GM18520 (cell line): Measurements from ENCODE around the gene DCHS1.

Experiments
- ATAC-seq: cut with Tn5 transposase; IDR thresholded peaks from one replicate; pipeline ENCODE4 v1.9.1; 2021; ENCODE audit not compliant: unreplicated experiment

Gene DCHS1

GRCh38 chr11:6674219-6674597 lies 18.6 kb upstream of the DCHS1 start:
- no peak for ATAC-seq

DNA sequence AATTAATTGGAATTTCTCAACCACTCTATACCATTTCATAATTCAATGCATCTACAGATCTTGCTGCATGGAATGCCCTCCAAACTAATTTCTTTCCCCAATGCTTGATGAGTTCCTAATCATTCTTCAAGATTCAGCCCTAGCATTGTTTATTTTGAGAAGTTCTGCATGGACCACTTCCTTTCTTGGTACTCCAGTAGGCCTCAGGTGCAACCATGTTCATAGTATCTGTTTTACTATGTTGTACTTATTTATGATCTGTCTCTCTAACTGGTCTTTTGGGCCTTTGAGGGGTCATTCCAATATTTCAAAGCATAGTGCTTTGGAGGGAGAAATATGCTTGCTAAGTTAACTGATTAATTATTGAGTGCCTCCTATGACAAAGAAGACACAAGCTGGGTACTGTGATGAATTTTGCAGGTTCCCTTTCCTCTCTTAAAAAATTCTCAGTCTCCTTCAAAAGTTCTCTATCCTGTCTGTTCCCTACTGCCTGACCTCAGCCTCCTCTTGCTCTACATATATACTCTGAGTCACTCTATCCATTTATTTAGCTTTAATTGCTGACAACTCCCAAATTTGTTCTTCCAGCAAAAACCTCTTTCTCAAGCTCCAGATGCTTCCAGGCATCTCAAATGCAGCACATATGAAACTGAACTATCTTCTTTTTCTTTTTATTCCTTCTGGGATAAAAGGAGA lies 18.1 kb upstream of the DCHS1 start:
- ATAC-seq, result no peak

GRCh38 chr11:6671991-6672390 lies 16.4 kb upstream of the DCHS1 start:
- no peak for ATAC-seq

GRCh38 chr11:6670202-6670830 lies 14.7 kb upstream of the DCHS1 start:
- ATAC-seq, result no peak

- peak; percentile 60 for ATAC-seq
These were observed 12.2 kb upstream of the DCHS1 start for GRCh38 chr11:6667733-6668374.

GRCh38 chr11:6666302-6667183 lies 10.9 kb upstream of the DCHS1 start:
- no peak for ATAC-seq

- no peak for ATAC-seq
These were observed 8.9 kb upstream of the DCHS1 start for GRCh38 chr11:6664551-6664950.

GRCh38 chr11:6663794-6664469 lies 8.3 kb upstream of the DCHS1 start:
- ATAC-seq, result no peak

DNA sequence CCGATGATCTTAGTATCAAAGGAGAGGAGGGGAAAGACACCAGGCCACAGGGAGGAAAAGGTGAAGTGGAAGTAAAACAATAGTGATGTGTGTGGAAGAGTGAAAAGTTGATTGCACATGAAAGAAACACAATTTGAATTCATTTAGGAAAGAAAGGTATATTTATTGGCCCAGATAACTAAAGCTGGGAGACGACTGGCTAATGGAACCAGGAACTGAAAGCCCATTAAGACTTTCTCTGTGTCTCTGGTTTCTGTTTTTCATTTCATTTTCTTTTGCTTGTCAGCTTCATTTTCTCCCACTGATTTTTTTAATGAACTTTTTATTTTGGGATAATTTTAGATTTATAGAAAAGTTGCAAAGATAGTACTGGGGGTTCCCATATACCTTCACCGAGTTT lies 5.1 kb upstream of the DCHS1 start:
- no peak for ATAC-seq

DNA sequence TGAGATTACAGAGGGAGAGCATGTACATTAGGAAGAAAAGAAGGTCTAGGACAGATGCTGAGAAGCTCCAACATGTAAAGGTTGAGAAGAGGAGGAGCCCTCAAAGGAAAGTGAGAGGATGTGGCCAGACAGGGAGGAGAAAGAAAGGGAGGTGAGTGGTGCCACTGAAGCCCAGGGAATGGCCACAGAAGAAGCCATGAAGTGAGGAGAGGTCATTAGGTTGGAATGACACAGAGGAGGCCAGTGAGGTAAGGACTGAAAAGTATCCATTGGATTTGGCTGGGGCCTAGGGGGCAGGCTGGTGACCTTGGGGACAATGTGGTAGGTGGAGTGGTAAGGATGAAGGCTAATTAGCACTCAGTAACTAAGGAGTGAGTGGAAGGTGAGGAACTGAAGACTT lies 3.0 kb upstream of the DCHS1 start:
- ATAC-seq, result no peak

- ATAC-seq, result no peak
These were observed 1.7 kb upstream of the DCHS1 start for GRCh38 chr11:6657346-6657745.

DNA sequence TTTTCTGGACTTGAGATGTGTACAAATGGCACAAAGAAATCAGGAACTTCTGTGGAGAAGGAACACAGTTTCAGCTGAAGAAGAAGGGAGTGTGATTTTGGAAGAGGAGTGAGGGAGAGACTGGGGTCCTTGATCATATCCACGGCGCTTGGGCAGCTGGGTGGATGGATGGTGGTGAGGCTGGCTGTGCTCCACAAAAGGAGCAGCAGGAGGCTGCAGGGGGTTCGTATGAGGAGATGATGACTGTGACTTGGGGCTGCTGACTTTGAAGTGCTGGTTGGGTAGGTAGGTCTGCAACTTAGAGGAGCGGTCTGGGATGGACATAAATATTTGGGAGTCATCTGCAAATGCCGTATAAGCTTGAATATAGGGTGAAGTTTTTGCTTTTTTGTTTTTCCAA lies 1.3 kb upstream of the DCHS1 start:
- no peak for ATAC-seq

GRCh38 chr11:6656584-6656915 lies 941 bp upstream of the DCHS1 start:
- no peak for ATAC-seq

- ATAC-seq, result no peak
These were observed 404 bp downstream of the DCHS1 start for GRCh38 chr11:6655020-6655789.

GRCh38 chr11:6654281-6655019 lies 1.2 kb downstream of the DCHS1 start:
- no peak for ATAC-seq

GRCh38 chr11:6653656-6654055 lies 2.0 kb downstream of the DCHS1 start:
- no peak for ATAC-seq

DNA sequence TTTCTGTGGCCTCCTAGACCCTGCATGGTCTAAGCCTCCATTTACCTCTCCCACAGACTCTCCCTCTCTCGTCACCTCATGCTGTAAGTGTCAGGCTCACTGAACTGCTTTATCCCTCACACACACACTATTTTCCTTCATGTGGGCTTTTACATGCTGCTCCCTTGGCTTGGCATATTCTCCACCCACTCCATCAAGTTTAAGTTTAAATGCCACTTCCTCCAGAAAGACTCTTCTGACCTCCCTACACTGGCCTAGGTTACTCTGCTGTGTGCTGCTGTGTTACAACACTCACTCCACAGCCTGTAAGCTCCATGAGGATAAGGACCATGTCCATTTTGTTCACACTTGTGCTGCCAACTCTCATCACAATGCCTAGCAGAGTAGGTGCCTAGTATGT lies 2.5 kb downstream of the DCHS1 start:
- ATAC-seq, result no peak

DNA sequence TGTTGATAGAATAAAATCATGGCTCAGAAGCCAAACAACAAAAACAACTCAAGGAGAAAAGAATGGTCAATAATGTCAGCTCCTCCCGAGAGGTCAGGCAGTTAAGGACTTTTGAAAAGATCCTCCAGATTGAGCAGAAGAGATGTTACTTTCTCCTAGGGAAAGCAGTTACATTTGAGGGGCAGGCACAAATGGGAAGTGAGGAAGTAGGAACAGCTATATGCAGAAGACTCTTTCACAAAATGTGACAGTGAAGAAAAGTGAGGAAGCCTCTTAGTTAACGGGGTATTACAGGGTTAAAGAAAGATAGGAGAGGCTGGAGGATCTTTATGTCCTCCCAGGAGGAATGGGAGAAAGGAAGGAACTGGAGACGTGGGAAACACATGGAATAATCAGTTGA lies 3.4 kb downstream of the DCHS1 start:
- no peak for ATAC-seq

DNA sequence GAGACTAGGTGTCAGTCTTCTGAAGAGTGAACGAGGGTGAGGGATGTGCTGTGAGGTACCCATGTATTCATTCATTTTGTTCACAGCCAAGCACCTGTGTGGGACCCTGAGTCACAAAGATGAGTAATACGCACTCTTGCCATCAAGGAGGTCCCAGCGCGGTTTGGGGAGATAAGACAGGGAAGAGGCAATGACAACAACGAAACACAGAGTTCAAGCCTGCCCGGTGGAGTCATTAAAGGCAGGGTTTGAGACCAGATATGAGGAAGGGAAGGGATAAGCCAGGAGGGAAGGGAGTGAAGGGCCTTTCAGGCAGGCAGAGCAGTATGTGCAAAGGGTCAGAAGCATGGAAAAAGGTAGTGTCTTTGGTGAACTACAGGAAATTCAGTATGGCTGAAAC lies 4.6 kb downstream of the DCHS1 start:
- ATAC-seq, result no peak

DNA sequence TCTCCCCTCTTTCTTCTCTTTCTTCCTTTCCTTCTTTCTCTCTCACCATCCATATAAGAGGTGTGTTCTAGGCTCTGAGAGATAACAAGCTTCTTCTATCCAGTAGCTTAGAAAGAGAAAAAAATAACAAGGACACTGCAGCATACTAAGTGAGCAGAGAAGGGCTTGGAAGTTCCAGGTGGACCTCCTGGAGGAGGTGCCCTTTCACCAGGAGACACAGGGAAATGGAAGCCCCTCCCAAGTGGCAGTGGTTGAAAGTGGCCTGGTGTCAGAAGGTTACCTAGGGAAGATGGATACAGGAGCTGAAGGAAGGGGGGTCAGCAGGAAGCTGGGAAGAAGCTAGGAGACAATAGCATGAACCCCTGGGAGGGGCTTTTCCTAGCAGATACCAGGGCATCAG lies 5.5 kb downstream of the DCHS1 start:
- no peak for ATAC-seq
